Measurements from ENCODE around the gene AUTS2. TPM values are rescaled to one million over a fixed set of nuclear protein-coding genes. Genes with fewer than 3 reads are reported as not detected.
"Not testable (repeated sequence)": the region's sequence is repeated elsewhere in the genome, so short reads cannot be mapped to it uniquely, and the experiment has no call there.

AUTS2 gene
- total RNA-seq, 1 experiment from 2014 or later = 256 TPM

- DNase-seq = no peak
- Histone ChIP-seq H3K14ac (ENCODE audit: insufficient read depth, low read length) (no peak overlapping the region), H2BK15ac (ENCODE audit: low read depth, low read length) (no peak overlapping the region), H4K20me1 (ENCODE audit: control insufficient read depth, insufficient read depth, insufficient read length) (peaks cover 3% of the 10 kb centered on the region), H3K9ac (ENCODE audit: extremely low read depth, insufficient read length, low read length) (no peak overlapping the region), H2BK12ac (ENCODE audit: insufficient read length, low read depth, low read length) (no peak overlapping the region), H2AK5ac (ENCODE audit: insufficient read length, low read length) (no peak overlapping the region), H3T11ph (ENCODE audit: low read length) (no peak overlapping the region), H3K23ac (ENCODE audit: insufficient read length, low read depth, low read length) (no peak overlapping the region), H3K4ac (ENCODE audit: low read depth, low read length) (no peak overlapping the region), H3K18ac (ENCODE audit: insufficient read length, low read depth, low read length) (no peak overlapping the region), H4K5ac (ENCODE audit: insufficient read length, low read depth, low read length) (no peak overlapping the region), H3K23me2 (ENCODE audit: insufficient read length, low read depth, low read length, poor library complexity, severe bottlenecking) (peaks cover 5% of the 10 kb centered on the region), H4K91ac (ENCODE audit: insufficient read length, low read depth, low read length) (no peak overlapping the region), H3K79me1 (ENCODE audit: insufficient read depth, low read depth, low read length, poor library complexity, severe bottlenecking) (no peaks in the 10 kb centered on the region), H4K8ac (replicated peaks; ENCODE audit: insufficient read length, low read depth, low read length) (no peak overlapping the region), H3K79me2 (ENCODE audit: insufficient read depth, low read length) (no peaks in the 10 kb centered on the region), H3K27me3 (ENCODE audit: insufficient read depth, low read length) (peaks cover 24% of the 10 kb centered on the region; the same call in 1 of the 2 replicates), H2BK5ac (ENCODE audit: insufficient read length, low read length) (no peak overlapping the region), H3K9me3 (ENCODE audit: control insufficient read depth, low read depth, low read length) (no peaks in the 10 kb centered on the region), H3K56ac (ENCODE audit: insufficient read length, low read depth, low read length) (no peak overlapping the region), H2BK20ac (ENCODE audit: low read depth, low read length, poor library complexity, severe bottlenecking) (no peak overlapping the region), H3K4me2 (ENCODE audit: insufficient read depth, insufficient read length, low read length) (no peak overlapping the region), H3K4me1 (ENCODE audit: insufficient read depth, low read length) (no peaks in the 10 kb centered on the region; the same call in 1 of the 2 replicates), H2BK120ac (ENCODE audit: low read depth, low read length, poor library complexity, severe bottlenecking) (no peak overlapping the region), H3K27ac (ENCODE audit: insufficient read length, low read depth, low read length) (no peak overlapping the region), H2AFZ (ENCODE audit: low read length) (no peak overlapping the region)
- Mint-ChIP-seq H3K9me3 (no peaks in the 10 kb centered on the region; a peak in 1 of 5 replicates), H3K27me3 (ENCODE audit: low read depth) (peaks cover 63% of the 10 kb centered on the region), H3K36me3 (ENCODE audit: insufficient read depth in 1 of 3, low read depth in 3 of 3) (no peaks in the 10 kb centered on the region), H3K27ac (no peak overlapping the region), H3K4me1 (peaks cover 40 to 55% of the 10 kb centered on the region in 2 experiments), H3K4me3 (no peak overlapping the region)
- WGBS (ENCODE audit: extremely low coverage, insufficient read length, low lambda C conversion rate) = no CpG with 5 or more reads among the region's 4 CpGs
- TF ChIP-seq CTCF (conservative IDR thresholded peaks at IDR 0.05) = no peak
Measured at GRCh38 chr7:70594170-70594569, 995.9 kb downstream of the AUTS2 start.

GRCh38 chr7:70594885-70595284 is 996.6 kb downstream of the AUTS2 start:
- H2BK12ac ChIP-seq (ENCODE audit: insufficient read length, low read depth, low read length); H3K79me2 ChIP-seq (ENCODE audit: insufficient read depth, low read length); H2AK5ac ChIP-seq (ENCODE audit: insufficient read length, low read length); H2BK20ac ChIP-seq (ENCODE audit: low read depth, low read length, poor library complexity, severe bottlenecking); H2BK15ac ChIP-seq (ENCODE audit: low read depth, low read length); H4K20me1 ChIP-seq (ENCODE audit: control insufficient read depth, insufficient read depth, insufficient read length); DNase-seq; H3K4ac ChIP-seq (ENCODE audit: low read depth, low read length); H4K91ac ChIP-seq (ENCODE audit: insufficient read length, low read depth, low read length); H2BK120ac ChIP-seq (ENCODE audit: low read depth, low read length, poor library complexity, severe bottlenecking); H2BK5ac ChIP-seq (ENCODE audit: insufficient read length, low read length); H3K4me1 ChIP-seq (ENCODE audit: insufficient read depth, low read length); H3K23ac ChIP-seq (ENCODE audit: insufficient read length, low read depth, low read length); H3K18ac ChIP-seq (ENCODE audit: insufficient read length, low read depth, low read length); H3K23me2 ChIP-seq (ENCODE audit: insufficient read length, low read depth, low read length, poor library complexity, severe bottlenecking); H3K36me3 Mint-ChIP-seq (ENCODE audit: insufficient read depth in 1 of 3, low read depth in 3 of 3); H3K27ac Mint-ChIP-seq; H3K9me3 ChIP-seq (ENCODE audit: control insufficient read depth, low read depth, low read length); H3T11ph ChIP-seq (ENCODE audit: low read length); H3K9me3 Mint-ChIP-seq; H2AFZ ChIP-seq (ENCODE audit: low read length); H3K79me1 ChIP-seq (ENCODE audit: insufficient read depth, low read depth, low read length, poor library complexity, severe bottlenecking); H3K27ac ChIP-seq (ENCODE audit: insufficient read length, low read depth, low read length); H4K8ac ChIP-seq (replicated peaks; ENCODE audit: insufficient read length, low read depth, low read length); H3K14ac ChIP-seq (ENCODE audit: insufficient read depth, low read length); H3K56ac ChIP-seq (ENCODE audit: insufficient read length, low read depth, low read length); H4K5ac ChIP-seq (ENCODE audit: insufficient read length, low read depth, low read length); H3K4me2 ChIP-seq (ENCODE audit: insufficient read depth, insufficient read length, low read length); H3K9ac ChIP-seq (ENCODE audit: extremely low read depth, insufficient read length, low read length): not testable (repeated sequence)
- H3K27me3 Mint-ChIP-seq (ENCODE audit: low read depth) = peaks cover 68% of the 10 kb centered on the region
- H3K4me3 Mint-ChIP-seq = peak overlapping the region in 1 of 2 experiments; percentile 58; a peak in 2 of 5 replicates
- peaks cover 40 to 55% of the 10 kb centered on the region in 2 experiments for H3K4me1 Mint-ChIP-seq
- H3K27me3 ChIP-seq (ENCODE audit: insufficient read depth, low read length) = peaks cover 25% of the 10 kb centered on the region; the same call in 1 of the 2 replicates
- no CpG with 5 or more reads among the region's 7 CpGs for WGBS (ENCODE audit: extremely low coverage, insufficient read length, low lambda C conversion rate)

Measured in H9 (cell line).